ENCODE data around the gene PNPLA7.
A peak's percentile ranks its signal among the peaks of the same experiment; 100 is the strongest.

Gene PNPLA7

DNA sequence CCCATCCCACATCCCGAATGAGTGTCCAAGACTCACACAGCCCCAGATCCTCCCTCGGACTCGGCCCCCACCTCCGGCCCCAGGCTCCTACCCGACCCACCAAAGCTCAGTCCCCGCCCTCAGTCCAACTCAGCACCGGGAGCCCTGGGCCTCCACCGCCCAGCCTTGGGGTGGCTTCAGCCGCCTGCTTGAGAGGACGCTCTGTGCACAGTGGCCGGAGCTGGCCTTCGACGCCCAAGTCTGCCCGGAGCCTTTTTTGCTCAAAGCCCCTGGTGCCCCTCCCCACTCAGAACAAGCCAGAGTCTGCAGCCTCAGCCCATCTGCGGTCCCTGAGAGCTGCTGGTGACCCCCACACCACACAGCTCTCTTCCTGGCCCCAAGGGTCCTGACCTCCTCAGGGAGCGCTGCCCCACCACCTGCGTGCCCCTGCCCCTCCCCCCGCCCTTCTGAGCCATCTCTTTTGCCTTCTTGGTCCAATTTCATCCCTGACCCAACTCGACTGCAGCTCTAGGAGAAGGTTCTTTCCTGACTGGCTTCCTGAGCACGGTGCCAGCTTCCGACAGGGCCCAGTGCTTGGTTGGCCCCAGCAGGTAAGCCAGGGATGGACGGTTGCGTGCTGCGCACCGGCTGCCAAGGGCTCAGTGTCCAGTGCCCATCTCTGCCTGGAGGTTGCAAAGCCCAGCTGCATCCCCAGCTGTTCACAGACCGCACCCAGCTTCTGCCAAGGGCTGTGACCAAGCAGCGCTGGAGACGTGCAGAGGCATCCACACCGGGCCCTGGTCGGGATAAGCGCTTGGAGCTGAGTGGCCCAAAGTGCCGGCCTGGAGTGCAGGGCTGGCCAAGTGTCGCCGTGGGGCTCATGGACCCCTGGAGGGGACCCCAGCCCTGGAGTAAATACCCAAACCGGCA, 63.4 kb downstream of the PNPLA7 start:
- no peak overlapping the region for H3K27ac ChIP-seq
- H3K4me3 ChIP-seq, result no peak overlapping the region

DNA sequence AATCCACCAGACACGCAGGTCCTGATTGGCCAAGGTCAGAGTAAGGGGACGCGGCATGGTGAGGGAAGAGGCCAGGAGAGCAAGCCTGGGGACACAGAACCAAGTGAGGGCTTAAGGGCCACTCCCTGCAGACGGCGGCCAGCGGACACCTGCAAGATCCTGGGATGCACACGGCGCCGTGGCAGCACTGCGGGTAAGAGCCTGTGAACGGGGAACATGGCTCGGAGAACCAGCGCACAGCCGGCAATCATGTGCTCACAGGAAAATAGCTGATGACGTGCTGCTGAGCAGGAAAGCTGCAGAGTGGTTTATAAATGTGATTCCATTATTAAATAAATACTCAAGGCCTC, 64.1 kb downstream of the PNPLA7 start:
- Histone ChIP-seq H3K4me3 (no peak overlapping the region), H3K27ac (no peak overlapping the region)

DNA sequence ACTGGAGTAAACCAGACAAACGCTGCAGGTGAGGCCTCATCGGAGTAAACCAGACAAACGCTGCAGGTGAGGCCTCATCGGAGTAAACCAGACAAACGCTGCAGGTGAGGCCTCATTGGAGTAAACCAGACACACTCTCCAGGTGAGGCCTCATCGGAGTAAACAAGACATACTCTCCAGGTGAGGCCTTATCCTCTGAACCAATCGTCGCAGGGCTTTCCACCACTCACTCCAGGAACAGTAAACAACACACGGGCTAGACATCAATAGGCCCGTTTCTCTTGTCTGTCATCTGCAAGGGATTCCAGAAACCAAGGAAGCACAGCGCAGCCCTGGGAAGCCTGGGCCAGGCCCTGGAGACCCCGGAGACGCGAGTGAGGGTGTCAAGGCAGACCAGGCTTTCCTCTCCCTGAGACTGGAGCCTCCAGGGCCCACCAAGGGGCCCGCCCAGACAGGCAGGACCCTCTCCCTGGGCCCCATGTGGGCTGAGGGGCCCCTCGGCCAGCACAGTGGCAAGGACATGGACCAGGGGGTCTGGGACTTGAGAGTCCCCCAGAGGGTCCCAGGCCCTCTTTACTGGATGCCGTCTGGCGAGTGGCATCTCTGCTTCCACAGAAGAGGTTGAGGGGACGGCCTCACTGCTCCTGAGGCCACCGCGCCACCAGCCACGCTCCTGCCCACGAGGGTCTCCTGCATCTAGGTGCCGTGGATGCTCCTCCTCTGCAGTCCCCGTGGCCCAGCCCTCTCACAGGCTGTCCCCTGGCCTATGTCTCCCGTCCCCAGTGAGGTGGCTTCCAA, 64.7 kb downstream of the PNPLA7 start:
- H3K4me3 ChIP-seq, result no peak overlapping the region
- peak overlapping the region in 1 of 21 experiments; percentile 44 for H3K27ac ChIP-seq

DNA sequence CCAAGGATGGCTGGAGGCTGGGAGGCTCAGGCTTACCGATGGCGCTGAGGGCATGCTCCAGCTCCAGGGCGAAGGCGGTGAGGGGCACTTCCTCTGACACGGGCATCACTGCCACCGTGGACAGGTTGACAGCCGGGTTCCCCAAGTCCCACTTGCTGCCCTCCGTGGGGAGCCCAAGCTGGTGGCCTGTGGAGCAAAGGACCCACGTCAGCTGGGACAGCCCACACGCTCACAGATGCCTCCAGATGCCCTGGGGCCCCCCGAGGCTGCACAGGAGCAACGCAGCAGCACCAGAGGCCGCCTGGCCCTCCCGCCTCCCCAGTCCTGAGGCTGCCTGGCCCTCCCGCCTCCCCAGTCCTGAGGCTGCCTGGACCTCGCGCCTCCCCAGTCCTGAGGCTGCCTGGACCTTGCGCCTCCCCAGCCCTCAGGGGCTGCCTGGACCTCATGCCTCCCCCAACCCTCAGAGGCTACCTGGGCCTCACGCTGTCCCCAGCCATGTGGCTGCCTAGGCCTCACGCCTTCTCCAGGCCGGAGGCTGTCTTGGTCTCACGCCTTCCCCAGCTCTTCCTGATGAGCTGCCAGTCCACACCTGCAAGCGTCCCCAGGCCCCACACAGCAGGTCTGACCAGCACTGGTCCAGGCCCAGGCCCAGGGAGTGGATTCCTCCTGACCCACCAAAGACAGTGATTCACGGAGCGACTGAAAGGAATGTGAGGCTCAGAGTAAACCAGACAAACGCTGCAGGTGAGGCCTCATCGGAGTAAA, 65.5 kb downstream of the PNPLA7 start:
- no peak overlapping the region for H3K27ac ChIP-seq
- no peak overlapping the region for H3K4me3 ChIP-seq

DNA sequence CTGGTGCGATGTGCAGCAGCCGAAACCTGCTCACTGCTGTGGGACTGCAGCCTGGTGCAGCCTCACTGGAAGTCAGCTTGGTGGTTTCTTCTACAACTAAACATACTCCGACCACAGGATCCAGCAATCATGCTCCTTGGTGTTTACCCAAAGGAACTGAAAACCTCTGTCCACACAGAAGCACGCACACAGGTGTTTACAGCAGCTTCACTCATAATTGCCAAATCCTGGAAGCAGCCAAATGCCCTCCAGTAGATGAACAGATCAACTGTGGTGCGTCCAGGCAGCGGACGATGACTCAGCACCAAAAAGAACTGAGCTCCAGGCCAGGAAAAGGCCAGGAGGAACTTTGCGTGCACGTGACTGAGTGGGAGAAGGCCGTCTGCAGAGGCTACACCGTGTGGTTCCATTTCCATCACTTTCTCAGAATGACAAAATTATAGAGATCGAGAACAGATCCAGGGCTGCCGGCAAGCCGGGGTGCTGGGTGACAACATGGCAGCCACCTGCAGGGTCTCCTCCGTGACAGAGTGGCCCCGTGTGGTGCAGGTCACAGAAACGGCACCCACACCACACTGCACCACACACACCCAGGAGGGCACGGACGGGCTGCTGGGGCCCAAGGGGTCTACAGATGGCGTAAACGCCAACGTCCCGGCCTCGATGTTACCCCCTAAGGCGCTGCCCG, 68.0 kb downstream of the PNPLA7 start:
- no peak overlapping the region for H3K27ac ChIP-seq
- no peak overlapping the region for H3K4me3 ChIP-seq

DNA sequence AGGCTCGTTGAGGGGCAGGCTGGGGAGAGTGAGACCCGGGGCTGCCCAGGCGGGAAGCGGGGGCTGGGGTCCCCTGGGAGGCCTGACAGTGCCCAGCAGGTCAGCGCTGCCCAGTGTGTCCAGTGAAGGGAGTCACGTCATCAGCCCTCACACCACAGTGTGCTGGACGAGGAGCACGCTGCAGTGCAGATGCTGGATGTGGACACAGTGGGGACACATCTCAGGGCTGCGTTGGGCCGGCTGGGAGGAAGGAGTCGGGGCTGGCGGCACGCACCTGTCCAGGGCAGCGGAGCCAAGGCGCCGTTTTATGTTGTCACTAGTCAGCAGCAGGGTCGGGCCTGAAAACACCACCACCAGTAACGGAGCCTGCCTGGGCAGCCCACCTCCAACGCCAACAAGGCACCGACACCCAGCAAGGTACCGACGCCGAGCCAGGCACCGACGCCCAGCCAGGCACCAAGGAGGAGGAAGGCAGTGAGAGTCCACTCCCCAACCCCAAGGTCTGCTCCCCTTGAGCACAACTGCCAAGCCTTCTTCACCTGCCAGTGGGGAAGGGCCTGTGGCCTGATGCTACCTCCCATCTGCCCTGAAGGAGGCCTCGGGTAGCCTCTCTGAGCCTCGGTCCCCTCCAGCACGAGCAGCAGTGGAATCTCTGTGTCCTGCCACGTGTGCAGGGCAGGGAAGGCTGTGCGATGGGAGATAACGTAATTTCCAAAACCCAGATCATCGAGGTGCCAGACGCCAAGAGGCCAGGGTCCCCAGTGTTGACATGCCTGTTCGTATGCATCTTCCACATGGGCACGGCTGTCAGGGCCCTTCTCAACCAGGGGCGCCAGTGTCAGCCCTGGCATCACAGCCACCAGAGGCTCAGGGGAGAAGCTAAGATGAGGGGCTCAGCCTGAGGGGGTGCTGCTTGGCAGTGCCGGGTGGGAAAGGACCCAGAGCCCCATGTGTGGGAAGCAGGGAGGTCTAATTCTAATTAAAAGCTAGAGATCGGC, 69.2 kb downstream of the PNPLA7 start:
- no peak overlapping the region for H3K27ac ChIP-seq
- H3K4me3 ChIP-seq, result no peak overlapping the region

DNA sequence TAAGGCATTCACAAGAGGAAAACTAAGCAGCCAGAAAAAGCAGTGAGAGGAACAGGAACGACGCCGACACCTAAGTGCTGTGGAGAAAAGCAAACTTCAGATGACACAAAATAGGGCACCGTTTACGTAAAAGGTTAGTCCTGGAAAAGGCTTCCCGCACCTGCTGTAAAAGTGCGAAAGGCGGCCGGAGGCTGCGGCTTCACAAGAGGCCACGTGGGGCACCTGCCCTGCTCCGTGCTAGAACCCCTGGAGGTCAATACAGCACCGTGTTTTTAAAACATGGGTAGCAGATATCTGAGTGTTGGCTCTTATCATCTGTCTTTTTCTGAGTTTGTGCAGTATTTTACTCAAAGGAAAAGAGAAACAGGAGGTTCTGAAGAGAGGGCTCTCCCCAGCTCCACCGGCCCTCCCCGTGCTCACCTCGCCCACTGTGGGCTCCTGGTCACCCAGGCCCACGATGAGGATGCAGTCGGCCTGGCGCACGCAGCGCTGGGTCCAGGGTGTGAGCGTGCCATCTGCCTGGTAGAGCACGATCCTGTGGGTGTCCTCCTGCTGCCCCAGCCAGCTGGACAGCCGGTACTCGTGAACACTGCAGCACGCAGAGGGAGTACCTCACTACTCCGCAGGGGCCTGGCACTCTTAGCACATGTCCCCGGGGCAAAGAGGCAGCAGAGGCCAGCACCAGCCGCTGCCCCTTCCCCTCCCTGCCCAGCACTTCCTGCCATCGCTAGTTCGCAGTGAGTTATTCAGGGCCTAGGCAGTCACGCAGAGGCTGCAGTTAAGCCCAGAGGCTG, 70.1 kb downstream of the PNPLA7 start:
- no peak overlapping the region for H3K27ac ChIP-seq
- H3K4me3 ChIP-seq, result no peak overlapping the region

DNA sequence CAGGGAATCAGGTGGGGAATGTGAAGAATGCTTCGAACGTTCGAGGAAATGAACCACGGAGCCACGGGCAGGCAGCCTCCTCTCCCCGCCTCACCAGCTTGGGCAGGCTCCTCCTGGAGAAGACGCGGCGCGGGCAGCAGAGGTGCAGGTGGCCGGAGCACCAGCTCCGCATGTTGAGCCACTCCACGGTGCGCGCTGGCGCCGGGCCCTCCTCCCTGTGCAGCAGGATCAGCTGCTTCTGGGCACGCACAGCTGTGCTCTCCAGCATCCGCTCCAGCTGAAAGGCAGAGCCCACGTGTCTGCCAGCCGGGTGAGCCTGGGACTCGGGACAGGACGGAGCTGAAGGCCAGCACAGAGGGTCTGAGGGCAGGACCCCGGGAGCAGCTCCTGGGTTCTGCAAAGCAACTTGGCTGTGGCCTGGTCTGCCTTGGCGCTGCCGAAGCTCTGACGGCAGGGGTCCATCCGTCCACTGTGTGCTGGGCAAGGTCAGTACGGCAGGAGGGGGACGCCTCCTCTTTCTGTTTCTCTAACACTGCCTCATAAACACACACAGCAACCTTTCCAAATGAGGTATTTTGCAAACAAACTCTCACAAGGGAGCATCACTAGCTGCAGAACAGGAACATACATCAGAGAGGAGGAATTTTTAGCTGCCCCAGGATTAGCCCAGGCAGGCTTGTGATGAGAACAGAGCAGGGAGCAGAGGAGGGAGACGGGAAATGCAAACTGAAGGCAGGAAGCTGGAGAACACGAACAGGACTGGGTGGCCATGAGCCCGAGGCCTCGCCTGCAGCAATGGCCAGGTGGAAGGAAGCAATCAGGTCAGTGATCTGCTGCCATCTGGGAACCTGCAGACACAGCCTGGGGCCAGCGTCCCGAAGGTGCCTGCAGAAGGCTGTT, 71.0 kb downstream of the PNPLA7 start:
- Histone ChIP-seq H3K4me3 (no peak overlapping the region), H3K27ac (no peak overlapping the region)

DNA sequence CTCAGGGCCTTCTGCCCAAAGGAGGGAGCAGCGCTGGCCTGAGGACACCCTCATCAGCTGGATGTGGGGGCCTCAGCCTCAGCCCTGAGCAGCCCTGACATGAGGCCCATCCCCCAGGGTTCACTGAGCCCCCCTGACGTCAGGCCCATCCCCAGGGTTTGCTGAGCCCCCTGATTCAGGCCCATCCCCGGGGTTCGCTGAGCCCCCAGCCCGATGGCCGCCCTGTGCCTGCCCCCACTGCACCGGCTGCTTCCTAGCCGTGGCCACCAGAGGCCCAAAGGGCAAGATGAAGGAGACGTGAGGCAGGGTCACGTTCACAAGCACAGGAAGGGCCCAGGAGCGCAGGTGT, 71.6 kb downstream of the PNPLA7 start:
- Histone ChIP-seq H3K27ac (no peak overlapping the region), H3K4me3 (no peak overlapping the region)

DNA sequence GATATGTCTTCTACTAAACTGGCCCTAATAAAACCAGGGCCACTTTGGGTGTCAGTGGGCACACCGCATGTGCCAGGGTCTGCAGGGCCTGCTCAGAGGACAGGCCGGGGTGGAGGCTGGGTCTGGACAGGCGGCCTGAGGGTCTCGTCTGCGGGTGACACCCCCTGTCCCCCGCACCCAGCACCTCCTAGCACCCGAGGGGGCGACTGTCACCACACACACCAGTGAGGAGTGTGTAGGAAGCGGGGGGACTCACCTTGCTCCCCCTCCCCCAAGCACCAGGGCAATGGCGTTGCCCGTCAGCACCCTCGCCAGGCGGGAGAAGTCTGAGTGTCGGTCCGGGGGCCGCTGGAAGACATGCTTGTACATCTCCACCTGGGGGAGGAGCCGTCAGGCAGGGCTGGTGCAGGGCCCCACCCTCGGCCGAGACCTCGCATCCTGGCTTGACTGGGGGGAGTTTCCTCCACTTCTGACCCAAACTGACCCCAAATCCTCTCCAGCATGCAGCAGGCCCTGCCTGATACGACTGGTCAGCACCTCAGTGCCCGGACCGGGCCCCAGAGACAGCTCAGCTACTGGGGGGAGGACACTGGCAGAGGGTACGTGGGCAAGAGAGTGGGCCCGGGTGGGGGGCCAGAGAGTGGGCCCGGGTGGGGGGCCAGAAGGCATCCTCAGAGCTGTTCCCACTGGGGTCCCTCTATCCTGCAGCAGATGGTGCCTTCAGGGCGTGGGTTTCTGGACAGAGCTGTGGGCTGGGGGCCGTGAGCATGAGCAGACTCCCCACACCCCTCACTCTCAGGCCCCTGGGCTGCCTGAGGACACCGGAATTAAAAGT, 72.2 kb downstream of the PNPLA7 start:
- Histone ChIP-seq H3K27ac (no peak overlapping the region), H3K4me3 (no peak overlapping the region)

DNA sequence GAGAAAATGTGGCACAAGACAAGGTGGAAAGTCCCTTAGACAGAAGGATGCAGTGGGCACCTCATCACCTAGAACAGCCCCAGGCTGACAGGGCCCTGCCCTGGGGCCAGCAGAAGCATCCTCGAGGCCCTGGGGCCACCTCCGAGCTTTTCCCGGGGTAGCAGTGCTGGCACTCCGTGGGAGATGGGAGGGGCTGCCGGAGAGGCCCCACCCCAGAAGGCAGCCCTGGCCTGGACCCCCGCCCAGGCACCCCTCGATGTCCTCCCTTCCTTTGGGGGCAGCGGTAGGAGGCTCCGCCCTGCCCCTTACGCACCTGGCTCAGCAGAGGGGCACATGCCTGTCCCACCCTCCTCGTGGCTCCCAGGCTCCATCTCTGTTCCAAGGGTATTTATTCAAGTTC, 73.3 kb downstream of the PNPLA7 start:
- Histone ChIP-seq H3K27ac (no peak overlapping the region), H3K4me3 (no peak overlapping the region)

DNA sequence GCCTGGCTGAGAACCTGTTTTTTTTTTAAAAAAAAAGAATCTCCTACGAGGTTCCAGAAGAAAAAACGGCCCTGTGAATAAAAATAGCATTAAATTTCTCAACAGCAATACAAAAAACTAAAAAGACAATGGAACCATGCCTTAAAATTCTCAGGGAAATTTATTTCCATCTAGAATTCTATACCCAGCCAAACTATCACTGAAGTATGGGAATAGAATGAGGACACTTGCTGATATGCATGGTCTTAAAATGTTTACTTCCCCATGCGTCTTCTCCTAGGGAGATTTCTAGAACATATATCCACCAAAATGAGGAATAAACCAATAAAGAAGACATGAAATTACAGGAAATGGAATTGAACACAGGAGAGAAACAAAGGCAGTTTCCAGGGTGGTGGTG, 74.5 kb downstream of the PNPLA7 start:
- no peak overlapping the region for H3K27ac ChIP-seq
- H3K4me3 ChIP-seq, result no peak overlapping the region

DNA sequence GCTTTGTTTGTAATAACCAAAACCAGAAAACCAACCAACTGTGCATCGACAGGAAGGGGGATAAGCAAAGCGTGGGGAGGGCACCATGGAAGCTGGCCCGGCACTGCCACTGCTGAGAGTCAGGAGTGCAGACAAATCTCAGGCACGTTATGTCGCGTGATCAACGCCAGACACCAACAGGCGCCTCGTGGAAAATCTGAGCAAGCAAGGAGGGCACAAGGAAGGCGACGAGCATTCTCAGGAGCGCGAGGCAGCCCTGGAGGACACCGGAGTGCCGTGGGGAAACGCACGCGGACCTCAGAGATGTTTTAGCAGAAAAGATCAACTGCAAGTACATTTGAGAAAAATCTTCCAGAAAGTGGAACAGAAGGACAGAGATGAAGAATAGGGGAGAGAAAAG, 75.9 kb downstream of the PNPLA7 start:
- no peak overlapping the region for H3K4me3 ChIP-seq
- H3K27ac ChIP-seq, result no peak overlapping the region

DNA sequence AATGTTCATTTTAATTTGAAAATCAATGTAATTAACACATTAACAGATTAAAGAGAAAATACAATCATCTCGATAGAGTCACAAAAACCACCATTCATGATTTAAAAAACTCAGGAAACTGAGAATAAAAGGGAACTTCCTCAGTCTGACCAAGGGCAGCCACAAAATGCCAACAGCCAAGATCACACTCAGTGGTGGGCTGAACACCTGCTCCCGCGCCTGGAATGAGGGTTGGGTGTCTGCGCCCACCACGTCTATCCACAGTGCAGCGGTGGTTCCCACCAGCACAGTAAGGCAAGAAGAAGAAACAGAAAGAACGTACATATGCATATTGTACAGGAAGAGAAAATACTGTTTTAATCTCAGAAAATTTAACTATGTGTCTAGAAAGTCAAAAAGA, 79.4 kb downstream of the PNPLA7 start:
- Histone ChIP-seq H3K4me3 (no peak overlapping the region), H3K27ac (no peak overlapping the region)

DNA sequence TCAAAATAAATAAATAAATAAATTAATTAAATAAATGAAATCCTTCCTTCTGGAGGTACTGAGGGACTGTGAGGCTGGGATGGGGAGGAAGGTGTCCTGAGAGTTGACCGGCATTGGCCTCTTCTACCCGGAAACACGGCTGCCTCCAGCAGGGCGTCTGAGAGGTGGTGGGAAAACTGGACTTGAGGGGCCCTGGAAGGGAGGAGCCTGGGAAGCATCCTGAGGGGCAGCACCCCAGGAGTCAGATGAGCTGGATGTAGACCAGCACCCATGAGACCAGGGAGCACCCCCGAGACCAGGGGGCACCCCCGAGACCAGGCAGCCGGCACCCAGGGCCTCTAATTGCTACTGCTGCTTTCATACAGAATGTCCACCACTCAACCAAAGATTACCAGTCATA, 82.3 kb downstream of the PNPLA7 start:
- H3K27ac ChIP-seq, result no peak overlapping the region
- no peak overlapping the region for H3K4me3 ChIP-seq

DNA sequence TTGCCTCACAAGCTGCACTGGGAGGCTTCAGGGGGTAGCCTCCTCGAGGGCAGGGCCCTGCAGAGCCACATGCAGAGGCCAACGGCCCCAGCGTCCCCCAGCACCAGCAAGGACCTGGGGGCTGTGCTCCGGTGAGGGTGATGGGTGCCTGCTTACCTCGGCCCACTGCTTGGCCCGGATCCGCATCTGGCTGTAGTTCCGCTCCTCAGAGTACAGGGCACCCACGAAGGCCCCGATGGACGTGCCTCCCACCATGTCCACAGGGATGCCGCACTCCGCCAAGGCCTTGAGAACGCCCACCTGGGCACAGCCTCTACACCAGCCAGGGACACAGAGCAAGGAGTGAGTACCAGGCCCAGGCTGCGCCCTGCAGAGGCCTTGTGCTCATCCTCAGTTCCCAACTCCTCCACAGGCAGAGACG, 83.0 kb downstream of the PNPLA7 start:
- no peak overlapping the region for H3K4me3 ChIP-seq
- H3K27ac ChIP-seq, result no peak overlapping the region
